Neural cell (in vitro differentiated cells): Measurements from ENCODE around the gene DAND5. TPM values are rescaled to one million over a fixed set of nuclear protein-coding genes. Genes with fewer than 3 reads are reported as not detected.

Source experiments
- H2AFZ ChIP-seq: fragments of 200-600, 300-800 bp; sonication (generic), shearing (Covaris generic); 2 replicates; pipeline ENCODE4 v1.6.0; 2014; ENCODE audit warnings: low read depth, mild to moderate bottlenecking, antibody characterized with exemption, low read length, moderate library complexity
- H3F3A ChIP-seq: fragments of 200-600 bp; shearing (Covaris generic); 2 replicates; pipeline ENCODE4 v1.6.1; 2016; ENCODE audit warnings: mild to moderate bottlenecking, moderate library complexity, mixed read lengths, antibody characterized with exemption, low read length; ENCODE audit not compliant: insufficient read depth, poor library complexity, severe bottlenecking
- H3K27ac ChIP-seq: fragments of 200-600, 300-800 bp; sonication (generic), shearing (Covaris generic); 2 replicates; pipeline ENCODE4 v1.5.1; 2014; ENCODE audit warnings: mild to moderate bottlenecking, low read length, moderate library complexity
- H3K27me3 ChIP-seq: fragments of 300-800, 200-600 bp; sonication (generic), shearing (Covaris generic); 2 replicates; pipeline ENCODE4 v1.6.0; 2014; ENCODE audit warnings: mild to moderate bottlenecking, low read depth, low read length, moderate library complexity; ENCODE audit not compliant: insufficient read depth
- H3K36me3 ChIP-seq: fragments of 300-800, 200-600 bp; sonication (generic), shearing (Covaris generic); 2 replicates; pipeline ENCODE4 v1.5.1; 2014; ENCODE audit warnings: mild to moderate bottlenecking, antibody characterized with exemption, low read length, moderate library complexity; ENCODE audit not compliant: insufficient read depth
- H3K4me2 ChIP-seq: fragments of 300-800, 200-600 bp; sonication (generic), shearing (Covaris generic); 2 replicates; pipeline ENCODE4 v1.6.0; 2014; ENCODE audit warnings: mild to moderate bottlenecking, low read length
- H3K4me3 ChIP-seq: fragments of 300-800, 200-600 bp; sonication (generic), shearing (Covaris generic); 2 replicates; pipeline ENCODE4 v1.5.1; 2014; ENCODE audit warnings: mild to moderate bottlenecking, low read length, moderate library complexity
- H3K79me2 ChIP-seq: fragments of 200-600 bp; shearing (Covaris generic); replicated peaks from 2 replicates; pipeline ENCODE4 v1.6.0; 2014; ENCODE audit warnings: mild to moderate bottlenecking, low read length, moderate library complexity; ENCODE audit not compliant: insufficient read depth
- H3K9ac ChIP-seq: fragments of 300-800, 200-600 bp; sonication (generic), shearing (Covaris generic); 2 replicates; pipeline ENCODE4 v1.6.1; 2016; ENCODE audit warnings: mild to moderate bottlenecking, low read length, mixed read lengths
- H3K9me2 ChIP-seq: fragments of 200-600 bp; shearing (Covaris generic); 2 replicates; pipeline ENCODE4 v1.6.1; 2016; ENCODE audit warnings: mild to moderate bottlenecking, low read length, mixed read lengths; ENCODE audit not compliant: insufficient read depth
- H3K9me3 ChIP-seq: fragments of 200-600, 300-800 bp; sonication (generic), shearing (Covaris generic); 2 replicates; pipeline ENCODE4 v1.6.1; 2016; ENCODE audit warnings: mild to moderate bottlenecking, mixed run types, low read length, moderate library complexity, mixed read lengths
- H4K20me1 ChIP-seq: fragments of 200-600 bp; shearing (Covaris generic); 2 replicates; pipeline ENCODE4 v1.6.1; 2016; ENCODE audit warnings: mild to moderate bottlenecking, mixed run types; ENCODE audit not compliant: insufficient read depth
- EP300 ChIP-seq: fragments of 450-650 bp; conservative IDR thresholded peaks from 2 replicates; pipeline ENCODE4 v1.6.1; 2014; ENCODE audit warnings: antibody characterized with exemption, mild to moderate bottlenecking, moderate library complexity; ENCODE audit not compliant: poor library complexity, severe bottlenecking
- EZH2 ChIP-seq: fragments of 200-600, 300-800 bp; shearing (Covaris generic), sonication (generic); IDR thresholded peaks from 2 replicates; pipeline ENCODE4 v1.6.1; 2014; ENCODE audit warnings: antibody characterized with exemption, low read length, borderline replicate concordance, mild to moderate bottlenecking; ENCODE audit not compliant: insufficient read depth, poor library complexity, severe bottlenecking
- MXI1 ChIP-seq: fragments of 450-650 bp; conservative IDR thresholded peaks from 2 replicates; pipeline ENCODE4 v1.6.1; 2014; ENCODE audit warnings: antibody characterized with exemption, mild to moderate bottlenecking; ENCODE audit not compliant: poor library complexity, severe bottlenecking
- POLR2AphosphoS5 ChIP-seq: IDR thresholded peaks from 2 replicates; pipeline ENCODE4 v1.6.1; 2012
- RAD21 ChIP-seq: fragments of 450-650 bp; conservative IDR thresholded peaks from 2 replicates; pipeline ENCODE4 v1.6.1; 2014; ENCODE audit warnings: antibody characterized with exemption, mild to moderate bottlenecking, moderate library complexity
- REST ChIP-seq: IDR thresholded peaks from 2 replicates; pipeline ENCODE4 v1.6.1; 2012; ENCODE audit warnings: borderline replicate concordance
- SMC3 ChIP-seq: fragments of 450-650 bp; conservative IDR thresholded peaks from 2 replicates; pipeline ENCODE4 v1.6.1; 2014; ENCODE audit warnings: antibody characterized with exemption, mild to moderate bottlenecking, moderate library complexity; ENCODE audit not compliant: poor library complexity
- TAF1 ChIP-seq: IDR thresholded peaks from 2 replicates; pipeline ENCODE4 v1.6.1; 2012; ENCODE audit warnings: low read depth
- polyA minus RNA-seq: library from RNA; depleted of rRNA, polyadenylated mRNA; stranded (reverse); fragments of >200 nt; gene quantifications from 2 replicates; pipeline ENCODE4 v1.2.3, GENCODE V29; 2014
- polyA plus RNA-seq: library from polyadenylated mRNA; depleted of rRNA; stranded (reverse); fragments of >200 nt; gene quantifications from 2 replicates; pipeline ENCODE4 v1.2.3, GENCODE V29; 2014
- TF ChIP-seq, protein P1 (sequence below): fragments of 450-650 bp; IDR thresholded peaks from 2 replicates; pipeline ENCODE4 v1.5.1; 2014; ENCODE audit warnings: antibody characterized with exemption, mild to moderate bottlenecking, moderate library complexity; ENCODE audit not compliant: poor library complexity, severe bottlenecking

The DAND5 gene, protein sequence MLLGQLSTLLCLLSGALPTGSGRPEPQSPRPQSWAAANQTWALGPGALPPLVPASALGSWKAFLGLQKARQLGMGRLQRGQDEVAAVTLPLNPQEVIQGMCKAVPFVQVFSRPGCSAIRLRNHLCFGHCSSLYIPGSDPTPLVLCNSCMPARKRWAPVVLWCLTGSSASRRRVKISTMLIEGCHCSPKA
- not detected in 2 replicates for polyA plus RNA-seq
- polyA minus RNA-seq: not detected in 2 replicates

GRCh38 chr19:12969292-12969988 is at the start of gene DAND5:
TSS of gene DAND5 (plus strand) at chr19:12969576. CDS start at chr19:12969661, 85 bp downstream.
- H3K4me3 ChIP-seq: no peak within 1 kb of the TSS
- H3K9ac ChIP-seq: no peak within 1 kb of the TSS
- no peak within 1 kb of the TSS for H3K27ac ChIP-seq
- H3K36me3 ChIP-seq: no peaks in the 10 kb centered on the region
- no peaks in the 10 kb centered on the region for H3K27me3 ChIP-seq
- H3K79me2 ChIP-seq: no peaks in the 10 kb centered on the region
- no peaks in the 10 kb centered on the region for H3K9me3 ChIP-seq
- no peaks in the 10 kb centered on the region for H3K9me2 ChIP-seq
- H4K20me1 ChIP-seq: no peaks in the 10 kb centered on the region
- H3F3A ChIP-seq: no peaks in the 10 kb centered on the region
- H3K4me2 ChIP-seq: no peak within 1 kb of the TSS
- TF ChIP-seq MXI1: no peak
- TF ChIP-seq, protein P1, sequence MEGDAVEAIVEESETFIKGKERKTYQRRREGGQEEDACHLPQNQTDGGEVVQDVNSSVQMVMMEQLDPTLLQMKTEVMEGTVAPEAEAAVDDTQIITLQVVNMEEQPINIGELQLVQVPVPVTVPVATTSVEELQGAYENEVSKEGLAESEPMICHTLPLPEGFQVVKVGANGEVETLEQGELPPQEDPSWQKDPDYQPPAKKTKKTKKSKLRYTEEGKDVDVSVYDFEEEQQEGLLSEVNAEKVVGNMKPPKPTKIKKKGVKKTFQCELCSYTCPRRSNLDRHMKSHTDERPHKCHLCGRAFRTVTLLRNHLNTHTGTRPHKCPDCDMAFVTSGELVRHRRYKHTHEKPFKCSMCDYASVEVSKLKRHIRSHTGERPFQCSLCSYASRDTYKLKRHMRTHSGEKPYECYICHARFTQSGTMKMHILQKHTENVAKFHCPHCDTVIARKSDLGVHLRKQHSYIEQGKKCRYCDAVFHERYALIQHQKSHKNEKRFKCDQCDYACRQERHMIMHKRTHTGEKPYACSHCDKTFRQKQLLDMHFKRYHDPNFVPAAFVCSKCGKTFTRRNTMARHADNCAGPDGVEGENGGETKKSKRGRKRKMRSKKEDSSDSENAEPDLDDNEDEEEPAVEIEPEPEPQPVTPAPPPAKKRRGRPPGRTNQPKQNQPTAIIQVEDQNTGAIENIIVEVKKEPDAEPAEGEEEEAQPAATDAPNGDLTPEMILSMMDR: no peak
- no peak for TF ChIP-seq RAD21
- TF ChIP-seq SMC3: no peak
- TF ChIP-seq TAF1: no peak
- no peak for TF ChIP-seq POLR2AphosphoS5
- no peak for TF ChIP-seq REST
- no peak for TF ChIP-seq EZH2
- TF ChIP-seq EP300: no peak
- H2AFZ ChIP-seq: no peak within 1 kb of the TSS

DNA sequence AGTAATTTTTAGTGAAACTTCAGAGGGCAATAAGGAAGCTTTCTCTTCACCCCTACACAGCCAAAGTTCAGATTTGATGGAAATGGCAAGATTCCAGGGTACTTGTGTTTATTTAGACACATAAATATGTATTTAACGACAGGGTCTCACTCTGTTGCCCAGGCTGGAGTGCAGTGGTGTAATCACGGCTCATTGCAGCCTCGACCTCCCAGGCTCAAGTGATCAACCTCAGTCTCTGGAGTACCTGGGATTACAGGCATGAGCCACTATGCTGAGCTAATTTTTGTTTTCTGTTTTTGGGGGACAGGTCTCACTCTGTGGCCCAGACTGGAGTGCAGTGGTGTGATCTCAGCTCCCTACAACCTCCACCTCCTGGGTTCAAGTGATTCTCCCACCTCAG is 48.3 kb upstream of the DAND5 start:
- no peaks in the 10 kb centered on the region for H3K9me2 ChIP-seq
- no peak overlapping the region for H3K4me3 ChIP-seq
- no peaks in the 10 kb centered on the region for H3K27me3 ChIP-seq
- H2AFZ ChIP-seq: no peak overlapping the region
- H3K4me2 ChIP-seq: no peak overlapping the region
- H3K9me3 ChIP-seq: no peaks in the 10 kb centered on the region
- no peak overlapping the region for H3K9ac ChIP-seq
- TF ChIP-seq TAF1 (no peak), EZH2 (no peak), EP300 (no peak), RAD21 (no peak), SMC3 (no peak), MXI1 (no peak), REST (no peak), POLR2AphosphoS5 (no peak)
- TF ChIP-seq, protein P1: no peak
- H4K20me1 ChIP-seq: no peaks in the 10 kb centered on the region
- no peaks in the 10 kb centered on the region for H3K36me3 ChIP-seq
- no peaks in the 10 kb centered on the region for H3F3A ChIP-seq
- H3K79me2 ChIP-seq: no peaks in the 10 kb centered on the region
- H3K27ac ChIP-seq: no peak overlapping the region
